ENCODE measurements around the gene CCDC154. TPM values are rescaled to one million over a fixed set of nuclear protein-coding genes. Genes with fewer than 3 reads are reported as not detected.
A peak's percentile ranks its signal among the peaks of the same experiment; 100 is the strongest.

Gene CCDC154
- total RNA-seq, 6 experiments from 2014 or later: 0.25 to 1.7 (median 0.79) TPM; not detected in 1

DNA sequence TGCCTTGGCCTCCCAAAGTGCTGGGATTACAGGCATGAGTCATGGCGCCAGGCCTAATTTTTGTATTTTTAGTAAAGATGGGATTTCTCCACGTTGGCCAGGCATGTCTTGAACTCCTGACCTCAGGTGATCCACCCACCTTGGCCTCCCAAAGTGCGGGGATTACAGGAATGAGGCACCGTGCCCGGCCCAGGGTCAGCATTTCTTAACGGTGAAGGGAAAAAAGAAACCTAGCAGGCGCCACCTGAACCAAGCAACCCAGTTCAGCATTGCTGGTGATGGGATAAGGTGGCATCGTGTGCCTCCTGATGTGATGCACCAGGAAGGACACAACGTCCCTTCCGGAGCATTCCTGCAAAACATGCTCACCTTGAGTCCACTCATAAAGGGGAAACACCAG lies 32.7 kb upstream of the CCDC154 start:
- intact Hi-C loops (cut with DNase I): no loop called here

DNA sequence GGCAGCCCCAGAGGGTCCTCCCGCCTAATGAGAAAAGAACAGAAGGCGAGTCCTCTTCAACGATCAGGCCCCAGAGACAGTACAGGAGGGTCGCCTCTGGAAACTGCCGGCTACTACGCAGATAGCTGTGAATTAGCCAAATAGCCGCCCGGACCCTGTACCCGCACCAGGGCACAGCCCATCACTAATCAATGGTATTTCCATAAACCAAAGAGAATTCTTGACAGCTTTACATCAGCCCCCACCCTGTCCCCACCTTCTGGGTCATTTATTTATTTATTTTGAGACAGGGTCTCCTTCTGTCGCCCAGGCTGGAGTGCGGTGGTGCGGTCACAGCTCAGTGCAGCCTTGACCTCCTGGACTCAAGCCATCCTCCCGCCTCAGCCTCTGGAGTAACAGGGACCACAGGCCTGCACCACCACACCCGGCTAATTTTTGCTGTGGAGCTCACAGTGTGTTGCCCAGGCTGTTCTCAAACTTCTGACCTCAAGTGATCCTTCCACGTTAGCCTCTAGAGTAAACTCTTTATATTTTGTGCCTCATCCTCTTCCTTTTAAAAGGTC lies 31.3 kb upstream of the CCDC154 start:
- WGBS (ENCODE audit: insufficient coverage, low coverage, low lambda C conversion rate, missing lambda C conversion rate): 63% methylated on average over 2 of the region's 15 CpGs
- Histone ChIP-seq H3K36me3 (no peaks in the 10 kb centered on the region), H3K27me3 (no peaks in the 10 kb centered on the region), H3K4me1 (peaks cover 0 to 18% (median 3%) of the 10 kb centered on the region in 4 donors), H3K9me3 (no peaks in the 10 kb centered on the region), H3K27ac (peak overlapping the region; percentile 64 to 86 (median 83)), H3K4me3 (peak overlapping the region; percentile 87 to 97 (median 87))
- intact Hi-C loops (cut with DNase I): no loop called here
- no peak for TF ChIP-seq POLR2A (IDR thresholded peaks at IDR 0.05)
- TF ChIP-seq, protein P1, sequence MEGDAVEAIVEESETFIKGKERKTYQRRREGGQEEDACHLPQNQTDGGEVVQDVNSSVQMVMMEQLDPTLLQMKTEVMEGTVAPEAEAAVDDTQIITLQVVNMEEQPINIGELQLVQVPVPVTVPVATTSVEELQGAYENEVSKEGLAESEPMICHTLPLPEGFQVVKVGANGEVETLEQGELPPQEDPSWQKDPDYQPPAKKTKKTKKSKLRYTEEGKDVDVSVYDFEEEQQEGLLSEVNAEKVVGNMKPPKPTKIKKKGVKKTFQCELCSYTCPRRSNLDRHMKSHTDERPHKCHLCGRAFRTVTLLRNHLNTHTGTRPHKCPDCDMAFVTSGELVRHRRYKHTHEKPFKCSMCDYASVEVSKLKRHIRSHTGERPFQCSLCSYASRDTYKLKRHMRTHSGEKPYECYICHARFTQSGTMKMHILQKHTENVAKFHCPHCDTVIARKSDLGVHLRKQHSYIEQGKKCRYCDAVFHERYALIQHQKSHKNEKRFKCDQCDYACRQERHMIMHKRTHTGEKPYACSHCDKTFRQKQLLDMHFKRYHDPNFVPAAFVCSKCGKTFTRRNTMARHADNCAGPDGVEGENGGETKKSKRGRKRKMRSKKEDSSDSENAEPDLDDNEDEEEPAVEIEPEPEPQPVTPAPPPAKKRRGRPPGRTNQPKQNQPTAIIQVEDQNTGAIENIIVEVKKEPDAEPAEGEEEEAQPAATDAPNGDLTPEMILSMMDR (IDR thresholded peaks at IDR 0.05): no peak
- DNase-seq: no peak
- ATAC-seq: no peak

More for the DNA sequence above, 32.7 kb upstream of the CCDC154 start:
- DNase-seq (no peak), ATAC-seq (no peak)
- Histone ChIP-seq H3K36me3 (no peaks in the 10 kb centered on the region), H3K27ac (no peak overlapping the region), H3K27me3 (no peaks in the 10 kb centered on the region), H3K9me3 (no peaks in the 10 kb centered on the region), H3K4me1 (peaks cover 0 to 18% (median 3%) of the 10 kb centered on the region in 4 donors), H3K4me3 (no peak overlapping the region)
- 87% methylated on average over 3 of the region's 10 CpGs for WGBS (ENCODE audit: insufficient coverage, low coverage, low lambda C conversion rate, missing lambda C conversion rate)
- TF ChIP-seq, protein P1 (IDR thresholded peaks at IDR 0.05): no peak
- no peak for TF ChIP-seq POLR2A (IDR thresholded peaks at IDR 0.05)

DNA sequence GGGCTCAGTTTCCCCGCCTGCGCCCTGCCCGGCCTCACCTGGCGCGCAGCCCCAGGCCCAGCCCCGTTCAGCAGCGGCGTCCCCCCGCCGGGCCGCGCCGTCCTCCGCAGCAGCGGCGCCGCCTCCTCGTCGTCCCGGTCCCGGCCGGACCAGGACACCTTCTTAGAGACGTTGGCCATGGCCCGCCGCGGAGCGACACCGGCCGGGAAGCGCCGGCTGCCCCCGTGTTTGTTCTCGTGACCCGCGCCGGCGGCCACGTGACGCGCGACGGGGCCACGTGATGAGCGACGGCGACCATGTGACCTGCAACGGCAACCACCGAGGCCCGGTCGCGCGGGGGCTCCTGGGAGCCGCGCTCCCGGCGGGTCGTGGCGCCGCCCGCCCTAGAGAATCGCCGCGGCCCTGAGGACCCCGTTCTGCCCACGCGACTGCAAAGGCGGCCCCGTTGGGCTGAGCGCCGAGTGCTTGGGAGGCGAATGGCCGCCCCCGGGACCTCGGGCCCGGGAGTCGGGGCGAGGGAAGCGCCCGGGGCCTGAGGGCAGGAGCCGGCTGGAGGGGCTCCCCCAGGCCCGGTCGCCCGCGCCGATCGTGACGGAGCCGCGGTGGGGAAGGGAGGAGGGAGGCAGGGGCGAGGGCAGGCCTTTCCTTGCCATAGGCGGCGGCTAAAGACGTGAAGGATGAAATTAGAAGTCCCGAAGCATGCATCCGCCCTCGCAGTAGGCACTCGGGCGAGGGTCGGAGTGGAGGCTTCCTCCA lies 30.6 kb upstream of the CCDC154 start, which contains the start of gene CLCN7:
TSS of gene CLCN7 (minus strand) at position 233 of the 756 bp plus-strand sequence. CDS start at position 179, 54 bp downstream.
- ATAC-seq: peak; percentile 80 to 91 (median 90)
- intact Hi-C loops (cut with DNase I): no loop called here
- Histone ChIP-seq H3K27me3 (no peaks in the 10 kb centered on the region), H3K4me3 (peak within 1 kb of the TSS; percentile 87 to 97 (median 87)), H3K4me1 (peaks cover 0 to 18% (median 3%) of the 10 kb centered on the region in 4 donors), H3K27ac (peak within 1 kb of the TSS; percentile 64 to 86 (median 83)), H3K9me3 (no peaks in the 10 kb centered on the region), H3K36me3 (no peaks in the 10 kb centered on the region)
- TF ChIP-seq, protein P1 (IDR thresholded peaks at IDR 0.05): no peak
- peak; percentile 85 for TF ChIP-seq POLR2A (IDR thresholded peaks at IDR 0.05)
- DNase-seq: peak; percentile 91 to 92 (median 92)
- WGBS (ENCODE audit: insufficient coverage, low coverage, low lambda C conversion rate, missing lambda C conversion rate): 0% methylated on average over 4 of the region's 99 CpGs

DNA sequence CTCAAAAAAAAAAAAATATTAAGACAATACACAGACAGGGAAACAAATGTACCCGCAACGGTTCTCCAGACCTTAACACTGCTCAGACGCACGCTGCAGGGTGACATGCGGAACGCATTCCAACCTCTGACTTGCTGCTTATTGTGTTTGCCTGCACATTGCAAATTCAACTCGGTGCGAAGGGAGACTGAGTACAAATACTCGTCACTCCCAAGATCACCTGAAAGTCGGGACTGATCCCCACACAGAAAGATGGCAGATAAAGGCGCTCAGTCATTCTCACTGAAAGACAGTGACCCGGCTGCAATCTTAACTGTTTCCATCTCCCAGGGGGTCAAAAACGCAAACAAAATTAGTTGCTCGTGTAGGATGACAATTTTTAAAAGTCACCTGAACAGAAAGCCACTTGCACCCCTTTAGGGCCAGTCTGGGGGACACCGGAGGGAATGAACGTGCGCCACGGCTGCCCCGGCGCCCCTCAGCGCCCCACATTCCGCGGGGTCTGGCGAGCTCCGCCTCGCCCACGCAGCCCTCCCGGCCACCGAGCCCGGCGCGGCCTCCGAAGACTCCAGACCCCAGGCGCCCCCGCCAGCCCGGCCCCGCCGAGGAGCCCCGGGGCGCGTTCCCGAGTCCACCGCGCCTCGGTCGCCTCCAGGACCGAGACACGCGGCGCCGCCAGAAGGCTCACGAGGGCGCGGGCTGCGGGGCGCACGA lies 29.9 kb upstream of the CCDC154 start:
- DNase-seq: no peak
- ATAC-seq: no peak
- Histone ChIP-seq H3K36me3 (no peaks in the 10 kb centered on the region), H3K4me1 (peaks cover 0 to 18% (median 3%) of the 10 kb centered on the region in 4 donors), H3K4me3 (peak overlapping the region; percentile 87 to 97 (median 87)), H3K27ac (peak overlapping the region; percentile 64 to 86 (median 83)), H3K9me3 (no peaks in the 10 kb centered on the region), H3K27me3 (no peaks in the 10 kb centered on the region)
- TF ChIP-seq, protein P1 (IDR thresholded peaks at IDR 0.05): no peak
- TF ChIP-seq POLR2A (IDR thresholded peaks at IDR 0.05): no peak
- intact Hi-C loops (cut with DNase I): no loop called here
- 29% methylated on average over 13 of the region's 57 CpGs for WGBS (ENCODE audit: insufficient coverage, low coverage, low lambda C conversion rate, missing lambda C conversion rate)

Data from right lobe of liver (tissue), 6 donors.